HepG2 (cell line): ENCODE data around the gene TET2. TPM values are rescaled to one million over a fixed set of nuclear protein-coding genes. Genes with fewer than 3 reads are reported as not detected.

Experiments
- ELF3 ChIP-seq: IDR thresholded peaks from 2 replicates; pipeline ENCODE4 v1.6.1; 2016; ENCODE audit warnings: missing genetic modification reagents, missing compliant biosample characterization
- GTF2F1 ChIP-seq: fragments of 150-350 bp; IDR thresholded peaks from 2 replicates; pipeline ENCODE4 v1.6.1; 2014; ENCODE audit warnings: low read length
- HDAC2 ChIP-seq: sonication (generic); formaldehyde crosslinking; IDR thresholded peaks from 2 replicates; pipeline ENCODE4 v1.4.0; 2020; ENCODE audit warnings: missing genetic modification reagents
- HOMEZ ChIP-seq: IDR thresholded peaks from 2 replicates; pipeline ENCODE4 v1.6.1; 2016; ENCODE audit warnings: low read depth
- KDM5A ChIP-seq: fragments of 200-600 bp; sonication (generic); IDR thresholded peaks from 2 replicates; pipeline ENCODE4 v1.7.0; 2018; ENCODE audit warnings: antibody characterized with exemption, mild to moderate bottlenecking, low read length, borderline replicate concordance
- LBX2 ChIP-seq: sonication (generic); formaldehyde crosslinking; IDR thresholded peaks from 2 replicates; pipeline ENCODE4 v1.5.0; 2020; ENCODE audit warnings: missing genetic modification reagents, mild to moderate bottlenecking, borderline replicate concordance
- MAX ChIP-seq: IDR thresholded peaks from 2 replicates; pipeline ENCODE4 v1.6.1; 2012; ENCODE audit warnings: inconsistent platforms
- MIER2 ChIP-seq: IDR thresholded peaks from 2 replicates; pipeline ENCODE4 v1.6.1; 2016; ENCODE audit warnings: missing biosample characterization, missing genetic modification reagents
- MTERF4 ChIP-seq: sonication (generic); formaldehyde crosslinking; IDR thresholded peaks from 2 replicates; pipeline ENCODE4 v1.8.0; 2023; ENCODE audit warnings: mild to moderate bottlenecking, missing genetic modification reagents
- NR2F2 ChIP-seq: IDR thresholded peaks from 2 replicates; pipeline ENCODE4 v1.6.1; 2012; ENCODE audit warnings: low read depth, inconsistent platforms, borderline replicate concordance
- NR2F6 ChIP-seq, 2 experiments: IDR thresholded peaks; 2 replicates each; pipeline ENCODE4 v1.6.1; 2016; ENCODE audit warnings: antibody characterized with exemption in 1 of 2, mild to moderate bottlenecking in 1 of 2
- PLSCR1 ChIP-seq: sonication (generic); formaldehyde crosslinking; IDR thresholded peaks from 2 replicates; pipeline ENCODE4 v1.5.0; 2020; ENCODE audit warnings: missing genetic modification reagents, mild to moderate bottlenecking, borderline replicate concordance
- SKI ChIP-seq: fragments of 450-650 bp; IDR thresholded peaks from one replicate; pipeline ENCODE4 v1.6.1; 2018; ENCODE audit warnings: mild to moderate bottlenecking; ENCODE audit not compliant: partially characterized antibody
- TFDP2 ChIP-seq: sonication (generic); formaldehyde crosslinking; IDR thresholded peaks from 2 replicates; pipeline ENCODE4 v1.4.0; 2020; ENCODE audit warnings: missing genetic modification reagents
- ZNF121 ChIP-seq: sonication (generic); formaldehyde crosslinking; IDR thresholded peaks from 2 replicates; pipeline ENCODE4 v1.5.0; 2020; ENCODE audit warnings: mild to moderate bottlenecking, missing genetic modification reagents
- ZNF224 ChIP-seq: sonication (generic); formaldehyde crosslinking; IDR thresholded peaks from 2 replicates; pipeline ENCODE4 v1.5.0; 2020; ENCODE audit warnings: mild to moderate bottlenecking, missing genetic modification reagents
- ZNF552 ChIP-seq: sonication (generic); formaldehyde crosslinking; IDR thresholded peaks from 2 replicates; pipeline ENCODE4 v1.9.0; 2022; ENCODE audit warnings: missing genetic modification reagents, mild to moderate bottlenecking, borderline replicate concordance
- ZNF570 ChIP-seq: sonication (generic); formaldehyde crosslinking; IDR thresholded peaks from 2 replicates; pipeline ENCODE4 v1.4.0; 2020; ENCODE audit warnings: mild to moderate bottlenecking, missing genetic modification reagents, borderline replicate concordance
- ZNF670 ChIP-seq: sonication (generic); formaldehyde crosslinking; IDR thresholded peaks from 2 replicates; pipeline ENCODE4 v1.8.0; 2022; ENCODE audit warnings: mild to moderate bottlenecking, missing genetic modification reagents, borderline replicate concordance
- ZNF784 ChIP-seq: sonication (generic); formaldehyde crosslinking; IDR thresholded peaks from 2 replicates; pipeline ENCODE4 v1.5.1; 2020; ENCODE audit warnings: missing genetic modification reagents, mild to moderate bottlenecking, borderline replicate concordance
- ZSCAN22 ChIP-seq: sonication (generic); formaldehyde crosslinking; IDR thresholded peaks from 2 replicates; pipeline ENCODE4 v1.4.0; 2020; ENCODE audit warnings: mild to moderate bottlenecking, missing genetic modification reagents
- ZSCAN5A ChIP-seq: sonication (generic); formaldehyde crosslinking; IDR thresholded peaks from 2 replicates; pipeline ENCODE4 v1.8.0; 2022; ENCODE audit warnings: mild to moderate bottlenecking, missing genetic modification reagents, borderline replicate concordance
- polyA plus RNA-seq, 8 experiments: library from polyadenylated mRNA; depleted of rRNA in 3 of 8; stranded (reverse) in 7 of 8; unstranded in 1 of 8; fragments of >200 nt; fragmentation: Illumina TruSeq in 4 of 8; extraction: Trizol in 4 of 8; gene quantifications; 2 replicates each; pipeline versions ENCODE4 v1.2.1 to v1.2.3, GENCODE V29; 2011 to 2016; ENCODE audit warnings: low read depth in 4 of 8, missing spikeins in 1 of 8, mixed read lengths in 1 of 8; ENCODE audit not compliant: insufficient read depth in 1 of 8
- total RNA-seq, 5 experiments: library from RNA; depleted of rRNA; stranded (reverse); fragments of >200 nt; fragmentation: Illumina TruSeq; extraction: Trizol; gene quantifications; 2 replicates each; pipeline ENCODE4 v1.2.3, GENCODE V29; 2016; ENCODE audit warnings: low read depth in 1 of 5

The TET2 gene
- total and polyA plus RNA-seq, 2 of the 13 experiments (the other 11 are each of a cell fraction or from before 2014, with no cell fraction given), result 4.7 to 4.8 TPM

GRCh38 chr4:105146276-105147015 lies at the start of gene TET2 (continued):
- peak; percentile 11; the same call in 1 of the 2 replicates for TF ChIP-seq MAX
- TF ChIP-seq MTERF4, result no peak
- no peak; the same call in 1 of the 2 replicates for TF ChIP-seq HDAC2 (CRISPR knock-in tag)
- TF ChIP-seq HOMEZ, result no peak
- peak; percentile 17 for TF ChIP-seq SKI
- no peak for TF ChIP-seq NR2F6 (IDR thresholded peaks at IDR 0.05)
- 0 out of 2 replicates have a peak, but pooled peaks have one; percentile 18 for TF ChIP-seq NR2F6 (CRISPR knock-in tag; IDR thresholded peaks at IDR 0.05)
- TF ChIP-seq ZSCAN5A, result no peak
- TF ChIP-seq LBX2 (CRISPR knock-in tag), result no peak
- TF ChIP-seq ZNF570, result no peak
- TF ChIP-seq KDM5A, result no peak
- TF ChIP-seq TFDP2 (CRISPR knock-in tag), result no peak
- no peak for TF ChIP-seq NR2F2
- no peak for TF ChIP-seq ZSCAN22 (CRISPR knock-in tag)
- TF ChIP-seq ZNF121 (CRISPR knock-in tag), result no peak
- TF ChIP-seq ELF3, result no peak; the same call in 1 of the 2 replicates
- TF ChIP-seq ZNF552 (CRISPR knock-in tag), result no peak
- TF ChIP-seq ZNF224 (CRISPR knock-in tag), result no peak
- TF ChIP-seq PLSCR1, result no peak
- 0 out of 2 replicates have a peak, but pooled peaks have one; percentile 46 for TF ChIP-seq ZNF670 (CRISPR knock-in tag)
- TF ChIP-seq GTF2F1, result no peak
- TF ChIP-seq ZNF784, result no peak
- no peak for TF ChIP-seq MIER2 (CRISPR knock-in tag)
